ENCODE data around the gene FSD2. TPM values are rescaled to one million over a fixed set of nuclear protein-coding genes. Genes with fewer than 3 reads are reported as not detected.

The FSD2 gene
- total RNA-seq, 1 experiment from 2014 or later: not detected

- no peaks in the 10 kb centered on the region; the same call in 1 of the 2 replicates for H3K36me3 ChIP-seq (ENCODE audit: control insufficient read depth, insufficient read depth, low read length)
- Mint-ChIP-seq H3K27me3 (ENCODE audit: insufficient read depth, unreplicated experiment) (no peaks in the 10 kb centered on the region), H3K27ac (ENCODE audit: unreplicated experiment) (no peak overlapping the region), H3K36me3 (ENCODE audit: insufficient read depth, unreplicated experiment) (peaks cover 57% of the 10 kb centered on the region), H3K4me3 (ENCODE audit: unreplicated experiment) (no peak overlapping the region), H3K4me1 (ENCODE audit: low read depth, unreplicated experiment) (no peaks in the 10 kb centered on the region), H3K9me3 (ENCODE audit: unreplicated experiment) (no peaks in the 10 kb centered on the region)
- H3K4me3 ChIP-seq (ENCODE audit: low read depth, low read length): no peak overlapping the region
- no peaks in the 10 kb centered on the region for H3K9me3 ChIP-seq
- ChIA-PET CTCF (no interaction called here), POLR2A (no interaction called here)
- no peaks in the 10 kb centered on the region for H3K4me1 ChIP-seq
- BruUV-seq (replicated peaks): no TSS peak
- intact Hi-C loops (cut with micrococcal nuclease; ENCODE audit: unreplicated experiment): no loop called here
- DNase-seq: no peak
- H3K27me3 ChIP-seq (replicated peaks; ENCODE audit: control insufficient read depth, insufficient read depth, low read length): no peaks in the 10 kb centered on the region
- no peak for TF ChIP-seq CTCF (IDR thresholded peaks at IDR 0.05; ENCODE audit: insufficient read depth in 1 of 2, low read depth in 1 of 2, low read length in 1 of 2, severe bottlenecking in 1 of 2, unreplicated experiment in 1 of 2)
Measured at GRCh38 chr15:82835391-82835917, 29.6 kb upstream of the FSD2 start.

- no peak for TF ChIP-seq CTCF (IDR thresholded peaks at IDR 0.05; ENCODE audit: insufficient read depth in 1 of 2, low read depth in 1 of 2, low read length in 1 of 2, severe bottlenecking in 1 of 2, unreplicated experiment in 1 of 2)
- Mint-ChIP-seq H3K4me1 (ENCODE audit: low read depth, unreplicated experiment) (no peaks in the 10 kb centered on the region), H3K36me3 (ENCODE audit: insufficient read depth, unreplicated experiment) (peaks cover 72% of the 10 kb centered on the region), H3K27me3 (ENCODE audit: insufficient read depth, unreplicated experiment) (no peaks in the 10 kb centered on the region), H3K9me3 (ENCODE audit: unreplicated experiment) (no peaks in the 10 kb centered on the region), H3K4me3 (ENCODE audit: unreplicated experiment) (no peak overlapping the region), H3K27ac (ENCODE audit: unreplicated experiment) (no peak overlapping the region)
- ChIA-PET CTCF (no interaction called here), POLR2A (no interaction called here)
- no peak overlapping the region for H3K4me3 ChIP-seq (ENCODE audit: low read depth, low read length)
- no TSS peak for BruUV-seq (replicated peaks)
- no peaks in the 10 kb centered on the region for H3K27me3 ChIP-seq (replicated peaks; ENCODE audit: control insufficient read depth, insufficient read depth, low read length)
- H3K36me3 ChIP-seq (ENCODE audit: control insufficient read depth, insufficient read depth, low read length): no peaks in the 10 kb centered on the region; the same call in 1 of the 2 replicates
- H3K9me3 ChIP-seq: no peaks in the 10 kb centered on the region
- intact Hi-C loops (cut with micrococcal nuclease; ENCODE audit: unreplicated experiment): no loop called here
- DNase-seq: no peak
- no peaks in the 10 kb centered on the region for H3K4me1 ChIP-seq
Measured at GRCh38 chr15:82833362-82833682, 27.5 kb upstream of the FSD2 start.

- intact Hi-C loops (cut with micrococcal nuclease; ENCODE audit: unreplicated experiment): no loop called here
Measured at GRCh38 chr15:82832601-82833361, 26.9 kb upstream of the FSD2 start.

More at GRCh38 chr15:82832601-82833361, 26.9 kb upstream of the FSD2 start:
- no peak for DNase-seq
- TF ChIP-seq CTCF (IDR thresholded peaks at IDR 0.05; ENCODE audit: insufficient read depth in 1 of 2, low read depth in 1 of 2, low read length in 1 of 2, severe bottlenecking in 1 of 2, unreplicated experiment in 1 of 2): no peak
- Mint-ChIP-seq H3K9me3 (ENCODE audit: unreplicated experiment) (no peaks in the 10 kb centered on the region), H3K27me3 (ENCODE audit: insufficient read depth, unreplicated experiment) (no peaks in the 10 kb centered on the region), H3K4me1 (ENCODE audit: low read depth, unreplicated experiment) (no peaks in the 10 kb centered on the region), H3K4me3 (ENCODE audit: unreplicated experiment) (no peak overlapping the region), H3K36me3 (ENCODE audit: insufficient read depth, unreplicated experiment) (peaks cover 77% of the 10 kb centered on the region), H3K27ac (ENCODE audit: unreplicated experiment) (no peak overlapping the region)
- Histone ChIP-seq H3K4me3 (ENCODE audit: low read depth, low read length) (no peak overlapping the region), H3K36me3 (ENCODE audit: control insufficient read depth, insufficient read depth, low read length) (no peaks in the 10 kb centered on the region; the same call in 1 of the 2 replicates), H3K27me3 (replicated peaks; ENCODE audit: control insufficient read depth, insufficient read depth, low read length) (no peaks in the 10 kb centered on the region), H3K4me1 (no peaks in the 10 kb centered on the region), H3K9me3 (no peaks in the 10 kb centered on the region)
- BruUV-seq (replicated peaks): no TSS peak
- ChIA-PET CTCF (no interaction called here), POLR2A (no interaction called here)

All from Caco-2 (cell line).